ENCODE data around the gene GRIK1.

DNA sequence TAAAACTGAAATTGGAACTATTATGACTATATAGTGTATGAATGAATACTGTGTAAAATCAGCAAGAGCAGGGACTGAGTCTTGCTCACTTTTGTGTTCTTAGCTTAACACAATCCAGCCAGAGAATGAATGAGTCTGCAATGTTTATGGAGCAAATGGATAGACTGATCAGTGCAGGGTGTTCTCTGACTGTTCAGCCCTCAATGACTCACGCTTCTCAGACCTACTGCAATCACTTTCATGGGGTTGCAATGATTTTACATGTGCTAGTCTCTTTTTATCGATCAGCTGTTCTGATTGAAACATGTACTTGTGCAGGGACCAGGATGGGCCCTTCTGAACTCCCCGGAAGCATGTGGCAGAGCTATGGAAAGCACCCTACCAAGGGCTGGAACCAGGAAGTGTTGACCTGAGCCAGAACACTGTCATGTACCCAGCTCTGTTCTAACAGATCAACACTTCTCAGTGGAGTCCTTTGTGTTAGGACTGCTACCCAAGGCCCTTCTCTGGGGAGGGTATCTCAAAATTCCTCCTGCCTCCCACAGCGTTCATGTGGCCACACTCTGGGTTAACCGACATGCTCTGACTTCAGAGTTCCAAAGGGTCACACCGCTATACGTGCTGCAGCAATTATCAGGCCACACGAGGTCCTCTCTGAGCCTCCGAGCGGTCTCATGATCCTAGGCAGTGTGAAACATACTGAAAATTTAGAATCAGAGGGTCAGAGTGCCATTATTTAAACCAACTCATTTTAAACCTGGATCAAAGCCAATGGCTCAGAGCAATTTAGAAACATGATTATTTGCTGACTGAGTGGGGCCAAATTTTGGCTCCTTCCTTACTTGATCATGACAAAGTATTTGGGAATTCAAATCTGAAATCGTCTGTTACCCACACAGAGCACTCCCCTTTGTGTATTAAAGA, 35.2 kb downstream of the GRIK1 start:
- no peak for TF ChIP-seq CTCF (IDR thresholded peaks at IDR 0.05)
- no peak for TF ChIP-seq FOXP1 (CRISPR knock-in tag; IDR thresholded peaks at IDR 0.05; ENCODE audit: borderline replicate concordance)
- no peak for TF ChIP-seq SMAD3 (CRISPR knock-in tag; IDR thresholded peaks at IDR 0.05; ENCODE audit: borderline replicate concordance)
- TF ChIP-seq NR2C2 (CRISPR knock-in tag; IDR thresholded peaks at IDR 0.05): no peak
- no peak for TF ChIP-seq HMGXB4 (CRISPR knock-in tag; IDR thresholded peaks at IDR 0.05)
- TF ChIP-seq ATF1 (CRISPR knock-in tag; IDR thresholded peaks at IDR 0.05): no peak
- no peak for TF ChIP-seq MAX (CRISPR knock-in tag; IDR thresholded peaks at IDR 0.05)
- no peak for TF ChIP-seq FOXJ3 (CRISPR knock-in tag; IDR thresholded peaks at IDR 0.05; ENCODE audit: borderline replicate concordance)
- TF ChIP-seq, protein P1, sequence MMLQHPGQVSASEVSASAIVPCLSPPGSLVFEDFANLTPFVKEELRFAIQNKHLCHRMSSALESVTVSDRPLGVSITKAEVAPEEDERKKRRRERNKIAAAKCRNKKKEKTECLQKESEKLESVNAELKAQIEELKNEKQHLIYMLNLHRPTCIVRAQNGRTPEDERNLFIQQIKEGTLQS (CRISPR knock-in tag; conservative IDR thresholded peaks at IDR 0.05): no peak
- TF ChIP-seq, protein P2, sequence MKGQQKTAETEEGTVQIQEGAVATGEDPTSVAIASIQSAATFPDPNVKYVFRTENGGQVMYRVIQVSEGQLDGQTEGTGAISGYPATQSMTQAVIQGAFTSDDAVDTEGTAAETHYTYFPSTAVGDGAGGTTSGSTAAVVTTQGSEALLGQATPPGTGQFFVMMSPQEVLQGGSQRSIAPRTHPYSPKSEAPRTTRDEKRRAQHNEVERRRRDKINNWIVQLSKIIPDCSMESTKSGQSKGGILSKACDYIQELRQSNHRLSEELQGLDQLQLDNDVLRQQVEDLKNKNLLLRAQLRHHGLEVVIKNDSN (CRISPR knock-in tag; IDR thresholded peaks at IDR 0.05): no peak
- TF ChIP-seq ZNF263 (CRISPR knock-in tag; IDR thresholded peaks at IDR 0.05; ENCODE audit: low read depth): no peak
- TF ChIP-seq SP1 (CRISPR knock-in tag; conservative IDR thresholded peaks at IDR 0.05): no peak
